Measurements from ENCODE around the gene ZNF516. TPM values are rescaled to one million over a fixed set of nuclear protein-coding genes. Genes with fewer than 3 reads are reported as not detected.

ZNF516 gene
- total and polyA plus RNA-seq, 2 experiments from 2014 or later = 17.0 to 78.6 TPM

DNA sequence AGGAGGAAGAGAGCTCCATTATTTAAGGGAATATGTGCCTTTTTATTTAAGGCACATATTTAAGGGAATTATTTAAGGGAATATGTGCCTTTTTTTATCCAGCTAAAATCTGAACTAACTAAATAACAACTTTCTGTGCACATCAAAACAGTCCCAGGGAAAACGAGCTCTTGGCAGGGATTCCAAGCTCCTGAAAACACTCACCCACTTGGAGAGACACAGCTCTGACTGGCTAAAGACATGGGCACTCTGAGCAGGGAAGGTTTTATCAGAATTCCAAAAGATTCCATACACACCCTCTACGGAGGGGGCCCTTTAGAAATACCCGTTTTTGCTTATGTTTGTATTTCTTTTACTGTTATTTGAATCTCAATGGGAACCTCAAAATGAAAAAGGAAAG is 181.0 kb downstream of the ZNF516 start:
- TF ChIP-seq, protein P1, sequence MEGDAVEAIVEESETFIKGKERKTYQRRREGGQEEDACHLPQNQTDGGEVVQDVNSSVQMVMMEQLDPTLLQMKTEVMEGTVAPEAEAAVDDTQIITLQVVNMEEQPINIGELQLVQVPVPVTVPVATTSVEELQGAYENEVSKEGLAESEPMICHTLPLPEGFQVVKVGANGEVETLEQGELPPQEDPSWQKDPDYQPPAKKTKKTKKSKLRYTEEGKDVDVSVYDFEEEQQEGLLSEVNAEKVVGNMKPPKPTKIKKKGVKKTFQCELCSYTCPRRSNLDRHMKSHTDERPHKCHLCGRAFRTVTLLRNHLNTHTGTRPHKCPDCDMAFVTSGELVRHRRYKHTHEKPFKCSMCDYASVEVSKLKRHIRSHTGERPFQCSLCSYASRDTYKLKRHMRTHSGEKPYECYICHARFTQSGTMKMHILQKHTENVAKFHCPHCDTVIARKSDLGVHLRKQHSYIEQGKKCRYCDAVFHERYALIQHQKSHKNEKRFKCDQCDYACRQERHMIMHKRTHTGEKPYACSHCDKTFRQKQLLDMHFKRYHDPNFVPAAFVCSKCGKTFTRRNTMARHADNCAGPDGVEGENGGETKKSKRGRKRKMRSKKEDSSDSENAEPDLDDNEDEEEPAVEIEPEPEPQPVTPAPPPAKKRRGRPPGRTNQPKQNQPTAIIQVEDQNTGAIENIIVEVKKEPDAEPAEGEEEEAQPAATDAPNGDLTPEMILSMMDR (IDR thresholded peaks at IDR 0.05; ENCODE audit: low read depth, low read length) = no peak
- Histone ChIP-seq H3K4me1 (ENCODE audit: low read depth) (peaks cover 9% of the 10 kb centered on the region), H3K9me3 (ENCODE audit: low read depth) (no peaks in the 10 kb centered on the region), H3K4me3 (no peak overlapping the region), H3K27ac (no peak overlapping the region), H3K36me3 (no peaks in the 10 kb centered on the region), H3K27me3 (no peaks in the 10 kb centered on the region)
- no peak for DNase-seq (ENCODE audit: low read depth in 1 of 2, low spot score in 1 of 2)
